ENCODE data around the gene MED7.

GRCh38 chr5:157182143-157182757 is 39.6 kb upstream of the MED7 start:
- no peak for TF ChIP-seq CTCF (conservative IDR thresholded peaks at IDR 0.05 in 1 of 2, IDR thresholded peaks at IDR 0.05 in 1 of 2; ENCODE audit: extremely low read depth in 1 of 2, insufficient read depth in 1 of 2, low read depth in 1 of 2, low read length in 2 of 2)
- no peak for TF ChIP-seq EZH2 (IDR thresholded peaks at IDR 0.05; ENCODE audit: borderline replicate concordance, low read length)

All from mammary epithelial cell (primary cell).